GM20431 (cell line): Measurements from ENCODE around the gene RAPGEF6.
"Not testable (repeated sequence)": the region's sequence is repeated elsewhere in the genome, so short reads cannot be mapped to it uniquely, and the experiment has no call there.

Experiments
- in situ Hi-C: fragments of 300-500 bp; cut with MseI, MboI; formaldehyde crosslinking; loops from one replicate; pipeline ENCODE4 v1.15.0; 2020; ENCODE audit warnings: low sequenced_read_pairs; ENCODE audit not compliant: unreplicated experiment

Gene RAPGEF6

GRCh38 chr5:131611064-131611381, 24.0 kb downstream of the RAPGEF6 start:
- in situ Hi-C loops: no loop called here

GRCh38 chr5:131610198-131611063, 24.6 kb downstream of the RAPGEF6 start:
- in situ Hi-C loops: no loop called here

GRCh38 chr5:131609774-131610173, 25.3 kb downstream of the RAPGEF6 start:
- in situ Hi-C loops: no loop called here

GRCh38 chr5:131608597-131608996, 26.4 kb downstream of the RAPGEF6 start:
- in situ Hi-C loops: no loop called here

- in situ Hi-C loops: no loop called here
Measured at GRCh38 chr5:131607903-131608540, 27.0 kb downstream of the RAPGEF6 start.

GRCh38 chr5:131607418-131607817, 27.6 kb downstream of the RAPGEF6 start:
- in situ Hi-C loops: no loop called here

GRCh38 chr5:131605086-131605485, 29.9 kb downstream of the RAPGEF6 start:
- in situ Hi-C loops: no loop called here

GRCh38 chr5:131595088-131596033, 39.7 kb downstream of the RAPGEF6 start:
- in situ Hi-C loops: no loop called here

GRCh38 chr5:131593921-131594320, 41.1 kb downstream of the RAPGEF6 start:
- in situ Hi-C loops: no loop called here

- in situ Hi-C loops: not testable (repeated sequence)
Measured at GRCh38 chr5:131593436-131593835, 41.6 kb downstream of the RAPGEF6 start.

- in situ Hi-C loops: loop anchor here (10.0 kb wide), 1 partner anchor 415 kb away; no protein-coding TSS in a partner anchor
Measured at GRCh38 chr5:131589510-131590348, 45.3 kb downstream of the RAPGEF6 start.

- in situ Hi-C loops: loop anchor here (10.0 kb wide), 1 partner anchor 417 kb away; no protein-coding TSS in a partner anchor
Measured at GRCh38 chr5:131587541-131587940, 47.5 kb downstream of the RAPGEF6 start.

- in situ Hi-C loops: loop anchor here (10.0 kb wide), 1 partner anchor 423 kb away; no protein-coding TSS in a partner anchor
Measured at GRCh38 chr5:131581702-131582101, 53.3 kb downstream of the RAPGEF6 start.

- in situ Hi-C loops: loop anchor here (10.0 kb wide), 1 partner anchor 425 kb away; no protein-coding TSS in a partner anchor
Measured at GRCh38 chr5:131579917-131580671, 54.9 kb downstream of the RAPGEF6 start.

GRCh38 chr5:131575660-131576227, 59.3 kb downstream of the RAPGEF6 start:
- in situ Hi-C loops: no loop called here

- in situ Hi-C loops: no loop called here
Measured at GRCh38 chr5:131571669-131572168, 63.3 kb downstream of the RAPGEF6 start.

- in situ Hi-C loops: no loop called here
Measured at GRCh38 chr5:131570757-131571156, 64.3 kb downstream of the RAPGEF6 start.

GRCh38 chr5:131564229-131564652, 70.8 kb downstream of the RAPGEF6 start:
- in situ Hi-C loops: no loop called here
